Endodermal cell (in vitro differentiated cells): Measurements from ENCODE around the gene GBP7. TPM values are rescaled to one million over a fixed set of nuclear protein-coding genes. Genes with fewer than 3 reads are reported as not detected.

Experiments used
- DNase-seq: peaks from one replicate; pipeline ENCODE4 v3.0.0-alpha.2; 2017
- H3K27ac ChIP-seq: 2 replicates; pipeline ENCODE4 v1.5.1; 2013; ENCODE audit warnings: mild to moderate bottlenecking, low read depth, low read length, moderate library complexity
- H3K27me3 ChIP-seq: 2 replicates; pipeline ENCODE4 v1.6.1; 2013; ENCODE audit warnings: mild to moderate bottlenecking, low read length, moderate library complexity; ENCODE audit not compliant: insufficient read depth, control insufficient read depth, poor library complexity, severe bottlenecking
- H3K36me3 ChIP-seq: 2 replicates; pipeline ENCODE4 v1.7.0; 2013; ENCODE audit warnings: mild to moderate bottlenecking, low read length, moderate library complexity; ENCODE audit not compliant: control insufficient read depth, insufficient read depth
- H3K4me1 ChIP-seq: one replicate; pipeline ENCODE4 v1.7.0; 2013; ENCODE audit warnings: low read length; ENCODE audit not compliant: control insufficient read depth, insufficient read depth
- H3K4me3 ChIP-seq: 2 replicates; pipeline ENCODE4 v1.5.1; 2013; ENCODE audit warnings: mild to moderate bottlenecking, low read length, moderate library complexity
- H3K9ac ChIP-seq: 2 replicates; pipeline ENCODE4 v1.6.1; 2013; ENCODE audit warnings: mild to moderate bottlenecking, low read length, moderate library complexity; ENCODE audit not compliant: poor library complexity, severe bottlenecking; ENCODE audit errors: extremely low read depth
- H3K9me3 ChIP-seq: 2 replicates; pipeline ENCODE4 v1.6.1; 2013; ENCODE audit warnings: mild to moderate bottlenecking, low read length, moderate library complexity; ENCODE audit not compliant: control insufficient read depth
- H3K27ac Mint-ChIP-seq: 2 replicates; pipeline ENCODE4 v1.8.0; 2020; ENCODE audit warnings: mixed read lengths
- H3K27me3 Mint-ChIP-seq: 2 replicates; pipeline ENCODE4 v1.8.0; 2021; ENCODE audit warnings: mild to moderate bottlenecking, mixed read lengths; ENCODE audit not compliant: insufficient read depth
- H3K36me3 Mint-ChIP-seq: 2 replicates; pipeline ENCODE4 v1.8.0; 2020; ENCODE audit warnings: low read depth, mixed read lengths
- H3K4me1 Mint-ChIP-seq: 2 replicates; pipeline ENCODE4 v1.8.0; 2020; ENCODE audit warnings: mixed read lengths
- H3K4me3 Mint-ChIP-seq: 2 replicates; pipeline ENCODE4 v1.8.0; 2020; ENCODE audit warnings: mild to moderate bottlenecking, moderate library complexity, mixed read lengths
- H3K9me3 Mint-ChIP-seq: 2 replicates; pipeline ENCODE4 v1.8.0; 2020; ENCODE audit warnings: mild to moderate bottlenecking, mixed read lengths
- CTCF ChIP-seq: fragments of 200-600 bp; sonication (generic); conservative IDR thresholded peaks from 2 replicates; pipeline ENCODE4 v1.5.0; 2021; ENCODE audit warnings: antibody characterized with exemption, mild to moderate bottlenecking
- WGBS, 2 experiments: methylation state at CpG; one replicate each; pipeline versions ENCODE4 v1.1.5 to v1.1.7; 2013; ENCODE audit warnings: missing lambda C conversion rate in 2 of 2, mixed read lengths in 1 of 2; ENCODE audit not compliant: insufficient coverage in 1 of 2, insufficient read length in 1 of 2; 5-methylcytosine and 5-hydroxymethylcytosine counted together
- total RNA-seq, 2 donors: library from RNA; stranded (reverse); fragmentation: NEBNext Ultra II Directional in 1 of 2; extraction: Animal tissue kit (Norgen Biotek cat#: 25700) in 1 of 2; gene quantifications; 2 replicates in 1 of 2; 3 replicates in 1 of 2; pipeline ENCODE4 v1.2.1, GENCODE V29; 2021

Gene GBP7
- total RNA-seq, 2 donors from 2014 or later, result not detected

- H3K9ac ChIP-seq, result no peak overlapping the region
- Mint-ChIP-seq H3K9me3 (no peaks in the 10 kb centered on the region), H3K27me3 (no peaks in the 10 kb centered on the region), H3K4me3 (no peak overlapping the region), H3K4me1 (no peaks in the 10 kb centered on the region), H3K27ac (no peak overlapping the region), H3K36me3 (no peaks in the 10 kb centered on the region)
- no peaks in the 10 kb centered on the region for H3K4me1 ChIP-seq
- WGBS, 2 experiments, result 79% methylated on average over 2 of the region's 2 CpGs; no CpG with 5 or more reads in 1 of the 2 experiments
- no peaks in the 10 kb centered on the region for H3K9me3 ChIP-seq
- no peaks in the 10 kb centered on the region for H3K27me3 ChIP-seq
- DNase-seq, result no peak
- no peak overlapping the region for H3K27ac ChIP-seq
- TF ChIP-seq CTCF, result no peak
- no peak overlapping the region for H3K4me3 ChIP-seq
- no peaks in the 10 kb centered on the region for H3K36me3 ChIP-seq
These were observed 32.3 kb downstream of the GBP7 start for GRCh38 chr1:89143484-89143883.

DNA sequence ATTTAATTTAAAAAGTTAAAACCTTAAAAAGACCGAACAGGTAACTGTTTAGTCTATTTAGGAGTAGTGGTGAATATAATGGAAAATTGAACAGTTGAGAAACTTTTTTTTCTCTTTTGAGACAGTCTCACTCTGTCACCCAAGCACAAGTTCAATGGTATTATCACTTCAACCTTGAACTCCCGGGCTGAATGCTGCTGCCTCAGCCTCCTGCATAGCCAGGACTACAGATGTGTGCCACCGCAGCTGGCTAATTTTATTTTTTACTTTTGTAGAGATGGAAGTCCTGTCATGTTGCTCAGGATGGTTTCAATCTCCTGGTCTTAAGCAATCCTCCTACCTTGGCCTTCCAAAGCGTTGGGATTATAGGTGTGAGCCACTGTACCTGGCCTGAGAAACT is 33.6 kb downstream of the GBP7 start:
- DNase-seq, result no peak
- Mint-ChIP-seq H3K9me3 (peaks cover 4% of the 10 kb centered on the region), H3K27ac (no peak overlapping the region), H3K4me3 (no peak overlapping the region), H3K36me3 (no peaks in the 10 kb centered on the region), H3K27me3 (no peaks in the 10 kb centered on the region), H3K4me1 (no peaks in the 10 kb centered on the region)
- no peak overlapping the region for H3K9ac ChIP-seq
- H3K27ac ChIP-seq, result no peak overlapping the region
- TF ChIP-seq CTCF, result no peak
- no peaks in the 10 kb centered on the region for H3K4me1 ChIP-seq
- H3K27me3 ChIP-seq, result no peaks in the 10 kb centered on the region
- H3K9me3 ChIP-seq, result no peaks in the 10 kb centered on the region
- no peak overlapping the region for H3K4me3 ChIP-seq
- 94% methylated on average over 4 of the region's 4 CpGs; no CpG with 5 or more reads in 1 of the 2 experiments for WGBS, 2 experiments
- H3K36me3 ChIP-seq, result no peaks in the 10 kb centered on the region

DNA sequence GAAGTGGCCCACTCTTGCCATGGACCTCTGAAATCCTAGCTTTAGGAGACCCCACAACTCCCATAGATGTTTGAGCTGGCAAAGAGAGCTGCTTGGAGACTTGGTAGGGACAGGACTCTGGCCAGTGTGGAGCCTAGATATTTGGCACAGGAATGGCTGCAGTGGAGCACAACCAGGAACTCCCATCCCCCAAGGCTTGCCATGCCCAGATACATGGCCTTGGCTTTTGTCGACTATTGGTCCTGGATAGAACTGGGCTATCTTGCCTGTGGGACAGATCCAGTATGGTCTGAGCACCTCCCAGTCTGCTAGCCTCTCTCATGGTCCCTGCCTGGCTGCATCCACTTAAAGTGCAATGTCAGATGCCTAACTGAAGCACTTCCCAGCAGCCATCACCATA is 42.1 kb downstream of the GBP7 start:
- DNase-seq, result no peak
- no peaks in the 10 kb centered on the region for H3K36me3 ChIP-seq
- Mint-ChIP-seq H3K36me3 (no peaks in the 10 kb centered on the region), H3K4me1 (no peaks in the 10 kb centered on the region), H3K27ac (no peak overlapping the region), H3K4me3 (no peak overlapping the region), H3K27me3 (peaks cover 2% of the 10 kb centered on the region), H3K9me3 (peaks cover 4% of the 10 kb centered on the region)
- no peak overlapping the region for H3K27ac ChIP-seq
- WGBS, 2 experiments, result 85 to 100% methylated on average over 1 of the region's 1 CpG
- H3K4me1 ChIP-seq, result no peaks in the 10 kb centered on the region
- H3K4me3 ChIP-seq, result no peak overlapping the region
- H3K9me3 ChIP-seq, result no peaks in the 10 kb centered on the region
- H3K27me3 ChIP-seq, result no peaks in the 10 kb centered on the region
- TF ChIP-seq CTCF, result no peak
- no peak overlapping the region for H3K9ac ChIP-seq
